A673 (cell line): Measurements from ENCODE around the gene PAK1.

Experiments used
- EZH2 ChIP-seq: fragments of 200-600 bp; sonication (generic); IDR thresholded peaks from 2 replicates; pipeline ENCODE4 v1.6.1; 2017; ENCODE audit warnings: borderline replicate concordance, low read depth, mild to moderate bottlenecking, mixed read lengths, antibody characterized with exemption, low read length; ENCODE audit not compliant: poor library complexity, severe bottlenecking
- TF ChIP-seq, protein P1 (sequence below): fragments of 300-800, 200-600 bp; sonication (generic); conservative IDR thresholded peaks from 2 replicates; pipeline ENCODE4 v1.5.1; 2017; ENCODE audit warnings: low read depth, mild to moderate bottlenecking, antibody characterized with exemption, low read length, moderate library complexity, mixed read lengths

- TF ChIP-seq, protein P1, sequence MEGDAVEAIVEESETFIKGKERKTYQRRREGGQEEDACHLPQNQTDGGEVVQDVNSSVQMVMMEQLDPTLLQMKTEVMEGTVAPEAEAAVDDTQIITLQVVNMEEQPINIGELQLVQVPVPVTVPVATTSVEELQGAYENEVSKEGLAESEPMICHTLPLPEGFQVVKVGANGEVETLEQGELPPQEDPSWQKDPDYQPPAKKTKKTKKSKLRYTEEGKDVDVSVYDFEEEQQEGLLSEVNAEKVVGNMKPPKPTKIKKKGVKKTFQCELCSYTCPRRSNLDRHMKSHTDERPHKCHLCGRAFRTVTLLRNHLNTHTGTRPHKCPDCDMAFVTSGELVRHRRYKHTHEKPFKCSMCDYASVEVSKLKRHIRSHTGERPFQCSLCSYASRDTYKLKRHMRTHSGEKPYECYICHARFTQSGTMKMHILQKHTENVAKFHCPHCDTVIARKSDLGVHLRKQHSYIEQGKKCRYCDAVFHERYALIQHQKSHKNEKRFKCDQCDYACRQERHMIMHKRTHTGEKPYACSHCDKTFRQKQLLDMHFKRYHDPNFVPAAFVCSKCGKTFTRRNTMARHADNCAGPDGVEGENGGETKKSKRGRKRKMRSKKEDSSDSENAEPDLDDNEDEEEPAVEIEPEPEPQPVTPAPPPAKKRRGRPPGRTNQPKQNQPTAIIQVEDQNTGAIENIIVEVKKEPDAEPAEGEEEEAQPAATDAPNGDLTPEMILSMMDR, result no peak
- no peak for TF ChIP-seq EZH2
Measured at GRCh38 chr11:77438487-77438886, 35.4 kb downstream of the PAK1 start.
